ENCODE results near the gene LKAAEAR1.
"Not testable (repeated sequence)": the region's sequence is repeated elsewhere in the genome, so short reads cannot be mapped to it uniquely, and the experiment has no call there.

Gene LKAAEAR1

GRCh38 chr20:64083804-64084684, at the start of gene LKAAEAR1:
Gene LKAAEAR1, minus strand, starts transcription at chr20:64084398. Its CDS starts 179 bp downstream, at chr20:64084219.
- DNase-seq = no peak

GRCh38 chr20:64131406-64131805, 47.2 kb upstream of the LKAAEAR1 start:
- DNase-seq = no peak

GRCh38 chr20:64130876-64131275, 46.7 kb upstream of the LKAAEAR1 start:
- DNase-seq = no peak

- no peak for DNase-seq
Measured at GRCh38 chr20:64130271-64130670, 46.1 kb upstream of the LKAAEAR1 start.

- DNase-seq = no peak
Measured at GRCh38 chr20:64129146-64129782, 45.1 kb upstream of the LKAAEAR1 start.

GRCh38 chr20:64123517-64123916, 39.3 kb upstream of the LKAAEAR1 start:
- DNase-seq = not testable (repeated sequence)

- DNase-seq = not testable (repeated sequence)
Measured at GRCh38 chr20:64122927-64123326, 38.7 kb upstream of the LKAAEAR1 start.

- no peak for DNase-seq
Measured at GRCh38 chr20:64121586-64121985, 37.4 kb upstream of the LKAAEAR1 start.

GRCh38 chr20:64119681-64120341, 35.6 kb upstream of the LKAAEAR1 start:
- no peak for DNase-seq

GRCh38 chr20:64119301-64119680, 35.1 kb upstream of the LKAAEAR1 start:
- no peak for DNase-seq

- DNase-seq = not testable (repeated sequence)
Measured at GRCh38 chr20:64117432-64117777, 33.2 kb upstream of the LKAAEAR1 start.

GRCh38 chr20:64116541-64117431, 32.6 kb upstream of the LKAAEAR1 start:
- DNase-seq = no peak

- DNase-seq = no peak
Measured at GRCh38 chr20:64116016-64116415, 31.8 kb upstream of the LKAAEAR1 start.

- DNase-seq = no peak
Measured at GRCh38 chr20:64115171-64115911, 31.1 kb upstream of the LKAAEAR1 start.

GRCh38 chr20:64114356-64114971, 30.3 kb upstream of the LKAAEAR1 start:
- no peak for DNase-seq

- DNase-seq = no peak
Measured at GRCh38 chr20:64113796-64114355, 29.7 kb upstream of the LKAAEAR1 start.

GRCh38 chr20:64113444-64113775, 29.2 kb upstream of the LKAAEAR1 start:
- no peak for DNase-seq

GRCh38 chr20:64112691-64113443, 28.7 kb upstream of the LKAAEAR1 start:
- no peak for DNase-seq

- DNase-seq = no peak
Measured at GRCh38 chr20:64111841-64112641, 27.8 kb upstream of the LKAAEAR1 start.

All from MV-4-11 (cell line).